ENCODE data around the gene NIPSNAP3A. TPM values are rescaled to one million over a fixed set of nuclear protein-coding genes. Genes with fewer than 3 reads are reported as not detected.

Gene NIPSNAP3A
- total RNA-seq, 1 donor from 2014 or later = 25.6 TPM

DNA sequence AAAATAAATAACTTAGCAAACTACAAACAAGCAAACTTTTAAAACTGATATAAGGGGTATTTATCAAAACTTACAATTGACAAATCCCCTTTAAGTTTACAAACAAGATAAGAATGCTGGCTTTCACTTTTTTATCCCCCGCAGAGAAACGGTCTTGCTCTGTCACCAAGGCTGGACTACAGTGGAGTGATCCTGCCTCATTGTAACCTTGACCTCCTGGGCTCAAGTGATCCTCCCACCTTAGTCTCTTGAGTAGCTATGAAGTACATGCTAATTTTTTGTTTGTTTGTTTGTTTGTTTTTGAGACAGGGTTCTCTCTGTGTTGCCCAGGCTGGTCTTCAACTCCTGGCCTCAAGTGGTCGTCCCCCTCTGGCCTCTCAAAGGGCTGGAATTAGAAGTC lies 9.0 kb upstream of the NIPSNAP3A start:
- Histone ChIP-seq H3K36me3 (no peaks in the 10 kb centered on the region), H3K4me3 (no peak overlapping the region), H3K9me3 (no peaks in the 10 kb centered on the region), H3K4me1 (no peaks in the 10 kb centered on the region), H3K27me3 (ENCODE audit: low read depth) (no peaks in the 10 kb centered on the region), H3K27ac (no peak overlapping the region)
- no peak for ATAC-seq
- TF ChIP-seq, protein P1, sequence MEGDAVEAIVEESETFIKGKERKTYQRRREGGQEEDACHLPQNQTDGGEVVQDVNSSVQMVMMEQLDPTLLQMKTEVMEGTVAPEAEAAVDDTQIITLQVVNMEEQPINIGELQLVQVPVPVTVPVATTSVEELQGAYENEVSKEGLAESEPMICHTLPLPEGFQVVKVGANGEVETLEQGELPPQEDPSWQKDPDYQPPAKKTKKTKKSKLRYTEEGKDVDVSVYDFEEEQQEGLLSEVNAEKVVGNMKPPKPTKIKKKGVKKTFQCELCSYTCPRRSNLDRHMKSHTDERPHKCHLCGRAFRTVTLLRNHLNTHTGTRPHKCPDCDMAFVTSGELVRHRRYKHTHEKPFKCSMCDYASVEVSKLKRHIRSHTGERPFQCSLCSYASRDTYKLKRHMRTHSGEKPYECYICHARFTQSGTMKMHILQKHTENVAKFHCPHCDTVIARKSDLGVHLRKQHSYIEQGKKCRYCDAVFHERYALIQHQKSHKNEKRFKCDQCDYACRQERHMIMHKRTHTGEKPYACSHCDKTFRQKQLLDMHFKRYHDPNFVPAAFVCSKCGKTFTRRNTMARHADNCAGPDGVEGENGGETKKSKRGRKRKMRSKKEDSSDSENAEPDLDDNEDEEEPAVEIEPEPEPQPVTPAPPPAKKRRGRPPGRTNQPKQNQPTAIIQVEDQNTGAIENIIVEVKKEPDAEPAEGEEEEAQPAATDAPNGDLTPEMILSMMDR (IDR thresholded peaks at IDR 0.05) = no peak
- intact Hi-C loops (cut with DNase I) = no loop called here
- no peak for DNase-seq

DNA sequence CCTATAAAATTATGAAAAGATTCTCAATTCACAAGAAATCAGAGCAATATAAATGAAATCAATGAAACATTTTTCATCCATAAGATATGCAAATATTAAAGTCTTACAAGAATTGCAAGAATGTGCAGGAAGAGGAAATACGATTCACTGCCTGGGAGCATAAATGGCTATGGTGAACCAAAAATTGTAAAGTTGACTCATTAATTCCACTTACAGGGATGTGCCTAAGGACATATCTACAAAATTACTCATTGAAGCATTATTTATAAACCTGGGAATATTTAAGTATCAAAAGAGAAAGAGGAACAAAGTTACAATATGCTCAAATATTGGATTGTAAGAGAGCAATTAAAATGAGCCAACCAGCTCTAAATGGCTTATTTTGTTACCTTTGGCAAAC lies 6.9 kb upstream of the NIPSNAP3A start:
- Histone ChIP-seq H3K27me3 (ENCODE audit: low read depth) (no peaks in the 10 kb centered on the region), H3K36me3 (no peaks in the 10 kb centered on the region), H3K4me3 (no peak overlapping the region), H3K27ac (no peak overlapping the region), H3K4me1 (no peaks in the 10 kb centered on the region), H3K9me3 (no peaks in the 10 kb centered on the region)
- TF ChIP-seq, protein P1 (IDR thresholded peaks at IDR 0.05) = no peak
- ATAC-seq (no peak), DNase-seq (no peak)
- intact Hi-C loops (cut with DNase I) = no loop called here

DNA sequence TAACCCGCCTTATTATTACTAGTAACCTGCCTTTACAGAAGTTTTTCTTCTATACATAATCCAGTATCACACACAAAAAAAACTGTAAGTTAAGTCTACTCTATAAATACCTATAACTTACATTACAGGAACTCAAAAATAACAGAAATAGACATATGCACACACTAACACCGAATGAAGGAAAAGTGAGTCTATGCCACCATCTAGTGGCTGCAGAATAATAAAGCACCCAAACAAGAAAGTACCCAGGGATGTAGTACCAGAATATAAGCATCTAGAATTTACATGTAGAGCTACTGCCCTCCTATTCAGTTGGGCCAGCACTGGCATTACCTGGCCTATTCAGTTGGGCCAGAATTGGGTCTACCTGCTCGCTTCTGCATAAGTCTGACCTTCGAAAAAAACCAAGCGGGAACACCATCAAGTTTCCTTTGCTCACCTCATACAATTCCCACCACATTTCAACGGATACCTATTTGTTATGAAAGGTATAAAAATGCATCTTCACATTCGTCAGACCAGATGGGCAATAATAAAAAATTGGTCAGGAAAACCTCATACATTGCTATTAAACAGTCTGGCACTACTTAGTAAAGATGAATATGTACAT lies 4.0 kb upstream of the NIPSNAP3A start:
- DNase-seq = no peak

DNA sequence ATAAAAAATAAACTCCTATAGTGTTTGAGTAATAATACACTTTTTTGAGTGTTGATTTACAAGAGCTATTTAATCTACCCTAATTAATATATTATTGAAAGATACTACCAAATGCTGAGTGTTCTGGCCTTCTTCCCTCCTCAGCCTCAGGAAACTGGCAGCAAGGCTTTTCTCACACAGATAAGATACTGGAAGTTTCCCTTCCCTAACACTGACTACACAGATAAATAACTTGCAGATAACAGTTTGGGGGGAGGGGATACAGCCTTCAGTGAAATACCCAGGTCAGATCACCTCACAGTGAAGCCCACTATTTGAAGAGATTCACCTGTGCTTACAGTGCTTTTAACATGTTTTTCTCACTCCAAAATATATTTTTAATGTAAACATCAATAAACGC lies 1.6 kb upstream of the NIPSNAP3A start:
- Histone ChIP-seq H3K27me3 (ENCODE audit: low read depth) (no peaks in the 10 kb centered on the region), H3K36me3 (peaks cover 1% of the 10 kb centered on the region), H3K27ac (no peak overlapping the region), H3K4me3 (no peak overlapping the region), H3K4me1 (peaks cover 22% of the 10 kb centered on the region), H3K9me3 (no peaks in the 10 kb centered on the region)
- ATAC-seq (no peak), DNase-seq (no peak)
- intact Hi-C loops (cut with DNase I) = no loop called here
- TF ChIP-seq, protein P1 (IDR thresholded peaks at IDR 0.05) = no peak

More for the DNA sequence above, 4.0 kb upstream of the NIPSNAP3A start:
- no peak overlapping the region for H3K4me3 ChIP-seq
- H3K9me3 ChIP-seq = no peaks in the 10 kb centered on the region
- peaks cover 2% of the 10 kb centered on the region for H3K4me1 ChIP-seq
- H3K27ac ChIP-seq = no peak overlapping the region
- no peak for ATAC-seq
- intact Hi-C loops (cut with DNase I) = no loop called here
- TF ChIP-seq, protein P1 (IDR thresholded peaks at IDR 0.05) = peak; percentile 78
- no peaks in the 10 kb centered on the region for H3K27me3 ChIP-seq (ENCODE audit: low read depth)
- H3K36me3 ChIP-seq = no peaks in the 10 kb centered on the region

DNA sequence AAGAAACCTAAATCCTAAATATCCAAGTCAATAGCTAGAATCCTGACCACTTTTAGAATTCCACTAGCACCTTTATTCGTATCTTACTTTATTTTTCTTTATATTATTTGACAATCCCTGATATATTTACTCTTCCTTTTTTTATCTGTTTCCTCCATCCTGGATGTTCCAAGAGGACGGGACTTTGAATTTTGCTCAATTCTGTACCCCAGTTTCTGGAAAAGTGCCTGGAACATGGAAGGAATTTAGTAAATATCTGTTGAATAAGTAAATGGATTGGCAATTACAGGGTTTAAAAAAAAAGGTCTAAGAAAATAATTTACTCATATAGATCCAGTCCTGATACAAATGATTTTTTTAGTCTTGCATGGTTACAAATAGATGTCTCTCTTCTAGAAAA lies 1.2 kb upstream of the NIPSNAP3A start:
- no peak for DNase-seq
- peaks cover 22% of the 10 kb centered on the region for H3K4me1 ChIP-seq
- no peak overlapping the region for H3K27ac ChIP-seq
- H3K27me3 ChIP-seq (ENCODE audit: low read depth) = no peaks in the 10 kb centered on the region
- TF ChIP-seq, protein P1 (IDR thresholded peaks at IDR 0.05) = no peak
- no peak for ATAC-seq
- intact Hi-C loops (cut with DNase I) = no loop called here
- H3K9me3 ChIP-seq = no peaks in the 10 kb centered on the region
- no peak overlapping the region for H3K4me3 ChIP-seq
- H3K36me3 ChIP-seq = peaks cover 5% of the 10 kb centered on the region
